SJSA1 (cell line): ENCODE measurements around the gene CARD9. TPM values are rescaled to one million over a fixed set of nuclear protein-coding genes. Genes with fewer than 3 reads are reported as not detected.

Source experiments
- total RNA-seq: library from RNA; depleted of rRNA; stranded (reverse); fragments of >200 nt; shearing (Covaris generic); gene quantifications from 2 replicates; pipeline ENCODE4 v1.2.3, GENCODE V29; 2014; rRNA removed

CARD9 gene
- total RNA-seq, 1 experiment from 2014 or later = 0.32 TPM

Other genes with a start within 250 kb of the CARD9 start
- not detected in 2 replicates for gene LHX3, start 168.5 kb downstream of the CARD9 start, total RNA-seq
- 19.3 and 22.0 TPM in 2 replicates for gene QSOX2, start 127.9 kb downstream of the CARD9 start, total RNA-seq
- gene CCDC187, start 69.6 kb downstream of the CARD9 start, total RNA-seq = not detected in 2 replicates
- 63.0 and 90.4 TPM in 2 replicates for gene GPSM1, start 46.1 kb downstream of the CARD9 start, total RNA-seq
- 43.0 and 79.2 TPM in 2 replicates for gene DNLZ, start 9.9 kb downstream of the CARD9 start, total RNA-seq
- 3.7 and 6.3 TPM in 2 replicates for gene SNAPC4, start 26.5 kb upstream of the CARD9 start, total RNA-seq
- gene ENTR1, start 36.9 kb upstream of the CARD9 start, total RNA-seq = 25.3 and 34.8 TPM in 2 replicates
- 47.9 and 58.4 TPM in 2 replicates for gene PMPCA, start 37.0 kb upstream of the CARD9 start, total RNA-seq
- 10.0 and 11.7 TPM in 2 replicates for gene INPP5E, start 66.2 kb upstream of the CARD9 start, total RNA-seq
- gene SEC16A, start 109.4 kb upstream of the CARD9 start, total RNA-seq = 14.9 and 15.4 TPM in 2 replicates
- 6.0 and 8.0 TPM in 2 replicates for gene NOTCH1, start 172.4 kb upstream of the CARD9 start, total RNA-seq